Measurements from ENCODE around the gene CPNE2.
"Not testable (repeated sequence)": the region's sequence is repeated elsewhere in the genome, so short reads cannot be mapped to it uniquely, and the experiment has no call there.

The CPNE2 gene

DNA sequence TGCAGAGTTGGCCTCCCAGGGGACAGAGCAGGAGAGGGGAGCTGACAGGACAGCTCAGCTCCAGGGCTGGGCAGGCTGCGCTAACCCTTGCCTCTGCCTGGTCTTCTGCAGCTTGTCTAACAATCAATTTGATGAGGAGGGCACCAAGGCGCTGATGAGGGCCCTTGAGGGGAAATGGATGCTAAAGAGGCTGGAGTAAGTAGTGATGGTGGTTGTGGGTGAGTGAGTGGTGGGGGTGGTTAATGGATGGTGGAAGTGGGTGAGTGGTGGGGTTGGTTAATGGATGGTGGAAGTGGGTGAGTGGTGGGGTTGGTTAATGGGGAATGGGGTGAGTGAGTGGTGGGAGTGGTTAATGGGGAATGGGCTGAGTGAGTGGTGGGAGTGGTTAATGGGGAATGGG lies 22.0 kb upstream of the CPNE2 start:
- DNase-seq = no peak

DNA sequence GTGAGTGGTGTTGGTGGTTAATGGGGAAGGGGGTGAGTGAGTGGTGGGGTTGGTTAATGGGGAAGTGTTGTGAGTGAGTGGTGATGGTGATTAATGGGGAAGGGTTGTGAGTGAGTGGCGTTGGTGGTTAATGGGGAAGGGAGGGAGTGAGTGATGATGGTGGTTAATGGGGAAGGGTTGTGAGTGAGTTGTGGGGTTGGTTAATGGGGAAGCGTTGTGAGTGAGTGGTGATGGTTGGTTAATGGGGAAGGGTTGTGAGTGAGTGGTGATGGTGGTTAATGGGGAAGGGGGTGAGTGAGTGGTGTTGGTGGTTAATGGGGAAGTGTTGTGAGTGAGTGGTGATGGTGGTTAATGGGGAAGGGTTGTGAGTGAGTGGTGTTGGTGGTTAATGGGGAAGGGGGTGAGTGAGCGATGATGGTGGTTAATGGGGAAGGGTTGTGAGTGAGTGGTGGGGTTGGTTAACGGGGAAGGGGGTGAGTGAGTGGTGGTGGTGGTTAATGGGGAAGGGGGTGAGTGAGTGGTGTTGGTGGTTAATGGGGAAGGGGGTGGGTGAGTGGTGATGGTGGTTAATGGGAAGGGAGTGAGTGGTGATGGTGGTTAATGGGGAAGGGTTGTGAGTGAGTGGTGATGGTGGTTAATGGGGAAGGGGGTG lies 21.2 kb upstream of the CPNE2 start:
- DNase-seq = not testable (repeated sequence)

DNA sequence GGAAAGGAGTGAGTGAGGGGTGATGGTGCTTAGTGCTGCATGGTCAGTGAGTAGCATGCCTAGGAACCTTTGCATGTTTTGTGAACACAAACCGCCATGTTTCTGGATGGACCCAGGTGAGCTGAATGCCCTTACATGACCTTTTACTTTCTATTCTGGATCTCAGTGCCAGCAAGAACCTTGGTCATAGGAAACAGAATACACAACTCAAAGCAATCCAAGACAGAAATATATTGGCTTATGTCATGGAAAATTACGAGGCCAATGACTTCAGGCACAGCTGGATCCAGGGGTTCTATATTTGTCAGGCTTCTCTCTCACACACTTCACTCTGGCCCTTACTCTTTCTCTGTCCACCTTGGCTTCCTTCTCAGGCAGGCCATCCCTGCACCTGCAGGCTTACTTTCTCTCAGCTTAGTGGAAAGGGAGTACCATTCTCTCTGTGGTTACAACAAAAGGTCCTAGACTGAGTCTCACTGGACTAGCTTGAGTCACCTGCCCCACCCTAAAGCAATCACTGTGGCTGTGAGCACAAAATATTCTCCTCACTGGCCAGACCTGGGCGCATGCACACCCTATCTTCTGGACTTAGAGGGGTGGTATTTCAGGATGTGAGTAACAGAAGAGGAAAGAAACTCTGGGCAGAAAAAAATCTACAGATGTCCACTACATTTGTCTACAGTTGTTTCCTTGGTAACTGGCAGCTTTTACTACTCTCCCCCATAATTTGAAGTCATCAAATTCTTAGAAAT lies 20.4 kb upstream of the CPNE2 start:
- DNase-seq = no peak

DNA sequence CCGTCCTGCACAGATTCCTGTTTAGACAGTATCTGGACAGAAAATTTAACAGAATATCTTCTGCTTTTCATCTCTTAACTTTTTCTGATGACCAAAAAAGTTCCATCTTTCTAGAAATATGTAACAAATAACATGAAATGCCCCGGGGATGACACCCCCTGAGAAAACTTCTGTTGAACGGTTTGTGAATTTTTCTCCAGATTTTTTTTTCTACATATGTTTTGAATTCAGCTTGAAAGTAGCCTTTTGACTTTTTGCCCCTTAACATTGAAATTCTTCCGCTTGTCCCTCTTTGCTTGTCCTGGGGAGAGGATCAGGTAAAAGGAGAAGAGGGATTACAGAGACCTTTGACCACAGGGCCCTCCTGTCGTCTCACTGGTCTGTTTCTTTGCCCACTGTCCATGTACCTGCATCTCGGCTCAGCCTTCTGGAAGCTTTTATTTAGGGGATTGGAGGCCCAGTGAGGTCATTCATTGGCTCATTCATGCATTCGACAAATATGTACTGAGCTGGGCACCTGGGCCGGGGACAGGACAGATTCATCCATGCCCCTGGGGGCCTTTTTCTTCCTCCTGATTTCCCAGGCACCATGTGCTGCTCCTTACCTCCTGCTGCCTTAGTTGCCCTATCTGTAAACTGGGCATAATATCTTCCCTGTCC lies 19.6 kb upstream of the CPNE2 start:
- DNase-seq = no peak

DNA sequence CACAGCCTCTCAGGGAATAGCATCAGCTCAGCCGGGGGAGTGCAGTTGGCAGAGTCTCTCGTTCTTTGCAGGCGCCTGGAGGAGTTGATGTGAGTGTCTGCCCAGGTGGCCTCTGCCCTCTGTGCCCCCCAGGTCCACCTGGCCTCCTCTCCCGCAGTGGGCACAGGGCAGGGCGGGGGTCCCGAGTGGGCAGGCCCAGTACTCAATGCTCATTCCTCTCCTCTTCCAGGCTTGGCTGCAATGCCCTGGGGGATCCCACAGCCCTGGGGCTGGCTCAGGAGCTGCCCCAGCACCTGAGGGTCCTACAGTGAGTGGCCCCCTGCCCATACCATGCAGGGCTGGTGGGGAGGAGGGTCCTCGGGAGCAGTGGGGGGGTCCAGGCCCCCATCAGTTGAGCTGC lies 14.7 kb upstream of the CPNE2 start:
- no peak for DNase-seq

DNA sequence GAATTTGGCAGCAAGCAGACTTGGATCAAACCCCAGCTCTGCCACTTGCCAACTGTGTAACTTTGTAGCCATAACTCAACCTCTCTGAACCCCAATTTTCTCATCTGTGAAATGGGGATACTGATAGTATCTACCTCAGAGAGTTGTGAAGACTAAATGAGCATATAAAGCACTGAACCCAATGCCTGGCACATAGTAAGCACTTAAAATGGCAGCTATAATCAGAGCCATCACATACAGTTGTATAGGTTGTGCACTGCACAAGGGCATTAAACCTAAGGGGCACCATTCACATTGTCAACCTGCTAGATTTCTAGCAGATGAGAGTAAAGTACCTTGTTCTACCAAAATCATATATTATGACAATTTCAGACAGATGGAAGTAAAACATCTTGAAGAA lies 10.6 kb upstream of the CPNE2 start:
- no peak for DNase-seq

DNA sequence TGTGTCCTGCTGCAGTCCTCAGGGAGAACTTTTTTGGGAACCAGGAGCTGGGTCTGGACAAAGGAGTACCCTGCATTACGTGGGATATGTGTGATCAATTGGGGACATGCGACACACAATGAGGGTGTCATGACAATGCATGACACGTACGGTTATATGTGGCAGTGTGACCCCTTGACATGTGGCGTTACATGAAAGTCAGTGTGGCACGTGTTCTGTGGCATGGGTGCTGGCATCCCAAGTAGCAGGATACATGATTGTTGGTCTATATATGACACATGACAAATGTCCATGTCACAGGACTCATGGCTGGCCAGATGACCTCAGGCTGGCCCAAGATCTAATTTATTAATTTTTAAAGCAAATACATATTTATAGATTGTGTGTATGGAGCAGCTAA lies 9.7 kb upstream of the CPNE2 start:
- no peak for DNase-seq

DNA sequence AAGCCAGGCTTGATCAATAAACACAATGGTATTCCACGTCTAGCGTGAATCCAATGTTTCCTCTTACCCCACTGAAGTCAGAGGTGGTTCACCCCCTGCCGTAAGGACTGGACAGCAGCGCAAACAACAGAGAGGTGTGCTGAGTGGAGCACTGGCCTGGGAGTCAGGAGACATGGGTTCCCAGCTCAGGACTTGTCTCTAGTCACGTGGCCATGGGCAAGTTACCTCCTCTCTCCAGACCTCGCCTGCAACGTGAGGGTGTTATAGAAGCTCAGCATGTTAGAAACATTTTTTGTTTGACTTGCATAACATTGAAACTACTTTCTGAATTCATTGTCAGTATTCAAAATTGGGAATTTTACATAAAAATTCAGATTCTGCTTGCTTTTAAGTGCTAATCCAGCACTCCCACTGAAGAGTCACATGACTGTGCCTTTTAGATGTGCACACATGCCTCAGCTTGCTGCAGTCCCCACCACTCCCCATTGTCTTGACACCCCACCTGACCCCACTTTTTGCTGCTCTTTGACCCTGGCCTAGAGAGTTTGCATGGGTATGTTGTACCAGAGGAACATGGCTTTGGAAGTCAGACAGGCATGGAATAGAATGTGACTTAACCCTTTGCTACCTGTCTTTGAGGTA lies 8.8 kb upstream of the CPNE2 start:
- no peak for DNase-seq

DNA sequence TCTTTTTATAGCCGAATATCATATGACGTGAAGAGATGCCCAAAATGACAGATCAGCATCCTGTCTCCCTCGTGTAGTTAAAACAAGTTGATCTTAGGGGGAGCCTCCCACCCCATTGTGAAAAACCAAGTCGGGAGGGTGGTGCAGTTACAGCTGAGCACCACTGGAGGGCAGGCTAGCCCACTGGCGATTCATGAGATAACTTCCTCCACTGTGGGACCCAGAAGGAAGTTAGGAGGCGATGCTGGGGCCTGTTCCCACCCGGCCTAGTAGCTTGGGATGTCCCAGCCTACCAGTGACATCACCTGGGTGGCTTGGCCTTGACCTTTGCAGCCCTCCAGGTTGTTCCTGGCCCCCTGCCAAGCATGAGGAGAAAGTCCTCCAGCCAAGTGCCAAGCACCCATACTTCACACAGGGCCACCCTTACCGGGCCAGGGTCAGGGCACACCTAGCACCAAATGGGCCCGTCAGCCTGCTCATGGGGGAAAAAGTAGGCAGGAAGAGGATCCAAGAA lies 8.1 kb upstream of the CPNE2 start:
- DNase-seq = peak in 1 of 2 experiments; percentile 68

DNA sequence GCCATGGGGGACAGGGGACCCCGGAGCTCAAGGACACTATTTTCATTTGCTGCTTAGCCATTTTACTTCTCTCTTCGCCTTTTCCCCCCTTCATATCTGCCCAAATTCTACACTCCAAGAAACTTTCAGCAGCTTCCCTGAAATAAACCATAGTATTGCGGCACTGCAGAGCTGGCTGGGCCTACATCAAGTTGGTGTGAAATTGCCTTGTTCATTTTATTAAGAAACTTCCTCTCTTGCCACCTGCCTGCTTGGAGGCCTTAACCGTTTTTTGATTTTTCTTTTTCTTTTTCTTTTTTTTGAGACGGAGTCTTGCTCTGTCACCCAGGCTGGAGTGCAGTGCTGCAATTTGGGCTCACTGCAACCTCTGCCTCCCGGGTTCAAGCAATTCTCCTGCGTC lies 7.4 kb upstream of the CPNE2 start:
- DNase-seq = no peak

DNA sequence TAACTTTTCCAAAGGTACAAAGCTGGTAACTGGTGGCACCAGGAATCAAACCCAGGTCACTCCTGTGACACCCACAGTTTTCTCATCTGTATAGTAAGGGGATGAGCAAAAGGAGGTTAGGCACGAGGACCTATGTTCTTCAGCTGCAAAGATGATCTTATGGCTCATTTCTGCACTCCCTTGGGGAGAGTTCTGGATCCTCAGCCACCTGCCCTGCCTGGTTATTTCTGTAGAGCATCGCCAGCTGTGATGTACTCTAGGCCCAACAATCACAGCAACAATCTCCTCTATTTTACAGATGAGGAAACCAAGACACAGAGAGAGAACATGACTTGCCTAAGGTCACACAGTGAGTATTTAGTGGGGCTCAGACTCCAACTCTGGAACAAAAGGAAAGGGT lies 5.4 kb upstream of the CPNE2 start:
- DNase-seq = no peak

DNA sequence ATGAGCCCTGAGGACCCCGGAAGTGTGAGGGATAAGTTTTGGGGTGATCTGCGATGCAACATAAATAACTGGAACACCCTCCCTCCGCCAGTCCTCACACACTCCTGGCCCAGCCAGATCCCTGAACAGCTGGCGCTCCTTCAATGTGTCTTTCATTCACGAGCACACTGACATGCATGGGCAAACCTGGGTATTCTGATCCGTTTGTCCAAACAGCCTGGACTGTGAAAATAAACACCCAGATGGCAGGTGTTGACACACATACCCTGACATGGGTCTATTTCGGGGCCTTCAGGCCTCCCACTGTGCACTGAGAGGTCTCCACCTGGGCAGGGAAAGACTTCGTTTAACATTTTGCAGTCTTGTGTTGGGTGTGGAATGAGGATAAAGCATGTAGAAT lies 3.0 kb upstream of the CPNE2 start:
- peak in 1 of 2 experiments; percentile 42 for DNase-seq

DNA sequence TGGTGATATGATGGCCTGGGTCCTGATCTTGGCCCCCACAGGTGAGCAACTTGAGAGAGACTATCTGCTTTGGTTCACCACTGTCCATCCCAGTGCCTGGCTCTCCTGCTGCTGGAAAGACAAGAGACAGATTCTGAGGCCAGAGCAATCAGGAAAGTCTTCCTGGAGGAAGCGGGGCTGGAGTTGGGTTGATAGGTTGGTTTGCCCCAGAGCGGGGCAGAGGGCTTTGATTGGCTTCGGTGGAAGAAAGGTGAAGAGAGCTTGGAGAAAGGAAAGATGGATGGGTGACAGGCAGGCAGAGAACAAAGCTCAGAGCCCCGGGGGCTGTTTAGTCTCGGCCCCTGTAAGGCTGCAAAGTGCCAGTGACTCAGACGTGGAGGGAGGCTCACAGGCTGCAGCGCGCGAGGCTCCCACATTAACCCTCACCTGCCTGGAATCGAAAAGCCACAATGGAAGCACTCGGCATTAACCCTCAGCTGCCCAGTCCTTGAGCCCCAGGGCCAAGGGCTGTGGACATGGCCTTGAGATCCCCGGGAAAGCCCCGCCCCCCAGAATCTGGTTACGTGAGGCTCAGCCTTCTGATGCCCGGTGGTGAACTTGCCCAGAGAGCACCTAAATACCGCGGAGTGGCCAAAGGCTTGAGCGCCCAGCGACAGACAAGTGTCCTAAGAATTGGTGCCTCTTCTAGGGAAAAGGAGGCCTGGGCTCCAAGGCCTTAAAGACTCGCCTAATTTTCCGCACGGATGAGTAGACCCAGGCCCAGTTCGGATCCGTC lies 996 bp upstream of the CPNE2 start:
- peak in 1 of 2 experiments; percentile 22 for DNase-seq

DNA sequence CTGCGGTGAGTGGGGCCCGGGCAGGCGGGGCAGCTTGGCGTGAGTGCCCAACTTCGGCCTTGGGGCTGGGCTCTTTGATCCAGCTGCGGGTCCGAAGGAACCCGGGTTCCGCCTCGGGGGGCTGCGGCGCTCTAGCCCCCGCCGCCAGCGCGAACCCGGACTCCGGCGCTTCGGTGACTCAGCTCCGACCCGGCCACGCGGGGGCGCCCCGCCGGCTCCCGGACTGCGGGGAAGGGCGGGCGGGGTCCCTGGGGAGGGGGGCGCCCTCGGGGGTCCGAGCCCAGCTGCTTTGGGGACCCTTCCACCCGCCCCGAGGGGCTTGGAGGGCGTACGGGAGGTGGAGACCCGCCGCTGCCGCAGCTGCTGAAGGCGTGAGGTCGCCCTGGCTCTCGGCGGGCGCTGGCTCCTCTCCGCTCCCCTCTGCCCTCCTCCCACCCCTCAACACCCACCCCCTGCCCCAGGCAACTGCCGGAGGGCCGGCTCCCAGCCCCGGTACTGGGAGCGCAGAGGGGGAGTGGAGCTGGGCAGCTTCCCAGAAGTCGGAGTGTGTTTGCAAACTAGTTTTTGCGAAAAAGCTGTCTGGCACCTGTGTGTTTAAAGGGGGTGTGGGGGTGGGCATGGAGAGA lies 516 bp downstream of the CPNE2 start:
- peak in 1 of 2 experiments; percentile 56 for DNase-seq

DNA sequence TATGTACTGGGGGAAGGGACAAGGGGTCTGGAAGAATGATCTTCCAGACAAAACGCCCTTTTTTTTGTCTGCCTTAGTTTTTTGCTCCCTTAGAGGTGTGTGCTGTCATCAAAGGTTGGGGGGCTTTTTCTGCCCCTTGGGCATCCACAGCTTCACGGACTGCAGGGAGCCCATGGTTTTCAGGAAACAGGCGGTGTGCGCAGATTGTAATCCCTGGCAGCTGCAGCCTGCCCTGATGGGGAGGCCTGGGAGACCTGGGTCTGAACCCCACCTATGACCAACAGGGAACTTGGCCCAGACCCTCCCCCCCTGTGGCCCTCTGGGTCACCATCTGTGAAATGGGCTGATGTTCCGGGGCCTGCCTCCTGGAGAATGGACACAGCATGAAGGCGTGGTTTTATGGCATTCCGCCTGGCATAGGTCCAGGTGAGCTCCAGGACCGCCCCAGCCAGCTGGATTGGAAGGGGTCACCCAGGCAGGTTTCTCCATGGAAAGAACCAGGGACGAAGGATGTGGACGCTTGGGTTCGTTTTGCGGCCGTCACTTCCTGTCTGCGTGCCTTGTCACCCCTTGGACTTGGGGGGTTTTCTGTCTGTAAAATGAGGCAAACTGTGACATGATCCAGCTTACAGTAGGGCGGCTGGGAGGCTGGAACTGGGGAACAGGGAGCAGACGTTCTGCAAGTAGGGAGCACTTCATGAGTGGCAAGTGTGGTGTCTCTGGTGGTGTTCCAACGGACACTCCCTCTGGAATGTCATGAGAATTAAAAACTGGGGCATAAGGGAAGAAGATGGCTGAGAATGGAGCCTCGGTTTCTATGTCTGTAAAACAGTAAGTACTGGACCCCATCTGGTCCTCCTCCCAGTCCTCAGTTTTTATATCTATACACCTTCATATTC lies 1.5 kb downstream of the CPNE2 start:
- DNase-seq = no peak

DNA sequence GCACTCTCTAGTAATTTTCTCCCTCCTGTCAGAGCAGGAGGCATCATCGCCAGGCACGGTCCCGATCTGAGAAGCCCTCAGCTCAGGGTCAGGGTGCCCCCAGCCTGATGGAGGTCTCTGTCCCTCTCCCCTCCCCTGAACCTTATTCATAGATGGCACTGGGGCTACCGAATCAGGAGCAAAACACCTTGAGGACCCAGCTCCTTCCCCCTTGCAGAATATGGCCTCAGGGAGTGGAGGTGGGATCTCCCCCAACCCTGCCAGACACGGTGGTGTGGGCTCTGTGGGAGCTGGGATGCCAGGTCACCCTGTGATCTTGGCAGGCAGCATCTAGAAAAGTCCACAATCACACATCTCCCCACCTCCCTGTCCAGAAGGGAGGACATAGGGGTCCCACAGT lies 2.5 kb downstream of the CPNE2 start:
- DNase-seq = no peak

DNA sequence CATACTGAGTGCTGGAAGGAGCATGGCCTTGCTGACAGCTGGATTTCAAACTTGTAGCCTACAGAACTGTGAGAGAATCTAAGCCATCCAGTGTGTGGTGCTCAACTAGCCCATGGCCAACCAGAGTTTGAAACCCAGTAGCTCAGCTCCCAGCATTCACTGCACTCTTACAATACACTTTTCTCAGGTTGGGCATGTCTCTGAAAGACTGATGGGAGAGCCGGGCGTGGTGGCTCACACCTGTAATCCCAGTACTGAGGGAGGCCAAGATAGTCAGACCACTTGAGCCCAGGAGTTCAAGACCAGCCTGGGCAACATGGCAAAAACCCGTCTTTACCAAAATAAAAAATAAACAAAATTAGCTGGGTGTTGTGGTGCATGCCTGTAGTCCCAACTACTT lies 3.8 kb downstream of the CPNE2 start:
- no peak for DNase-seq

DNA sequence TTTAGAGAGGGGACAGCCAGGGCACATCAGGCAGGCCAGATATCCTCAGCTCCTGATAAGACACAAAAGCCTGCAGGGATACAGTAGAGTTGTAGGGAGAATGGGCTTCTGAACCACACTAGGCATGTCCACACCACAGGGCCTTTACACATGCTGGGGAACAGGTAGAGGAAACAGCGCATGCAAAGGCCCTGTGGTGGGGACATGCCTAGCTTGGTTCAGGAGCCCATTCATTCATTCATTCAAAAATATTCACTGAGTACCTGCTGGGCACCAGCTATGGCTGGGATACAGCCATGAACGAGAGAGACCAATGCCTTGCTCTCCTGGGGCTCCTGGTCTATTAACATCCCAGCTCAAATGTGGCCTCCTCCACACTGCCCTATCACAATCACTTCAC lies 4.4 kb downstream of the CPNE2 start:
- no peak for DNase-seq

DNA sequence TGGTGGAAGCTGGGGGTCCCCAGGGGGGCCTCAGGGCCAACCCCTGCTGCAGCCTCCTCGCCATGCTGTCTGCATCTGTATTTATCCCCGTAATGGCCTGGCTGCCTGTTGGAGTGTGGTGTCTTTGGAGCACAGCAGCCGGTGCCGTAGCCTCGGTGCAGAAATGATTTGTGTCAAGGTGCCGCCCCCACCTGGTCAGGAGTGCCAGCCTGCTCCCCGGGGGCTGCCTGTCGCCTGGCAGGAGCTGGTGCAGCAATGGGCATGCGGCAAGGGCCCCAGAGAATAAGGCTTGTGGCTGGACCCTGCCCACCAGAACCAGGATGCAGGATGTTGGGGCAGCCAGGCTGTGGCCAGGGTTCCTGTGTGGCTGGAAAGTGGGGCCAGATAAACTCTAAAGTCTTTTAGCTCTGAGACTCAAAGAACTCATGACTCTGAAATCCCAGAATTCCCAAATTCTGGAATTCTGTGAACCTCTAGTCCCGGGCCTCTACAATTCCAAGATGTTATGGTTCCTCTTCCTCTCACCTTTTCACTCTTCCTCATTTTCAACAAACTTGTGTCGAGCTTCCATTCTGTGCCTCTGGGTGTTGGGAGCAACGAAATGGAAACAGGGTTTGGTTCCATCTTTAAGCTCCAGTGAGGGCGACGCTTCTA lies 5.9 kb downstream of the CPNE2 start:
- DNase-seq = peak in 1 of 2 experiments; percentile 13

DNA sequence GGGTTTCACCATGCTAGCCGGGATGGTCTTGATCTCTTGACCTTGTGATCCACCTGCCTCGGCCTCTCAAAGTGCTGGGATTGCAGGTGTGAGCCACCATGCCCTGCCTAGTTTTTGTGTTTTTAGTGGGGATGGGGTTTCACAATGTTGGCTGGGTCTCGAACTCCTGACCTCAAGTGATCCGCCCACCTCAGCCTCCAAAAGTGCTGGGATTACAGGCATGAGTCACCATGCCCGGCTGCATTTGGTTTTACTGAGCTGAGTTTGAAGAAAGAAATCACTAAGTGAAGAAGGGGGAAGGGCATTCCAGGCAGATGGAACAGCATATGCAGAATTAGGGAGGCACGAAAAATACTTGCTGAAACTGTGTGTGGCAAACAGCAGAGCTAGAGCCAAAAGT lies 7.6 kb downstream of the CPNE2 start:
- not testable (repeated sequence) for DNase-seq

DNA sequence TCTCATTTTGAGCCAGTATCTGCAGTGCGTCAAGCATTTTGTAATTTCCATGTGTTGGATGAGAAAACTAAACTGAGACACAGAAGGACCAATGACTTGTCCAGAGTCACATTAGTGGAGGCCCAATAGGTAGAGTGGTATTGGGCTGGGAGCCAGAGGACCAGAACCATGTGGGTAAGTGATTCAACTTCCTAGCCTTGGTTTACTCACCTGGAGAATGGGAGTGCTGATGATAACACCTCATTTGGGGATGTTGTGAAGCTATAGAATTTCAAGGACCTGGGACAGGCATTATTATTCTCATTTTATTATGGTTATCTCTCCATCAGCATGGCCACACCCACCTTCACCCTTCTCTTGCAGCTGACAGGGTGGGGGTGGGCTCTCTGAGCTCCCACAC lies 8.1 kb downstream of the CPNE2 start:
- no peak for DNase-seq
